Sigmoid colon (tissue), 7 donors: ENCODE data around the gene KLHL30. TPM values are rescaled to one million over a fixed set of nuclear protein-coding genes. Genes with fewer than 3 reads are reported as not detected.

Experiments
- DNase-seq: peaks from one replicate; pipeline ENCODE4 v3.0.0-alpha.2; 2019
- H3K27ac ChIP-seq, 4 donors: fragments of 200-600 bp; sonication (generic); one replicate each; pipeline ENCODE4 v1.5.1; 2016 to 2019; ENCODE audit warnings: mild to moderate bottlenecking in 1 of 4
- H3K27me3 ChIP-seq, 3 donors: fragments of 200-600 bp; sonication (generic); one replicate each; pipeline ENCODE4 v1.5.1; 2019; ENCODE audit warnings: mild to moderate bottlenecking in 1 of 3
- H3K36me3 ChIP-seq, 4 donors: fragments of 200-600 bp; sonication (generic); one replicate each; pipeline ENCODE4 v1.5.1; 2016 to 2019
- H3K4me1 ChIP-seq, 4 donors: fragments of 200-600 bp; sonication (generic); one replicate each; pipeline ENCODE4 v1.5.1; 2017 to 2019
- H3K4me3 ChIP-seq, 4 donors: fragments of 200-600 bp; sonication (generic); one replicate each; pipeline ENCODE4 v1.5.1; 2017 to 2019; ENCODE audit warnings: mild to moderate bottlenecking in 2 of 4, moderate library complexity in 1 of 4
- H3K9me3 ChIP-seq, 4 donors: fragments of 200-600 bp in 3 of 4; sonication (generic) in 3 of 4; one replicate each; pipeline versions ENCODE4 v1.5.1 to v1.6.1; 2013 to 2019
- EP300 ChIP-seq, 4 donors: sonication (generic); formaldehyde crosslinking; IDR thresholded peaks; one replicate each; pipeline ENCODE4 v1.6.1; 2017; ENCODE audit warnings: antibody characterized with exemption in 4 of 4
- POLR2A ChIP-seq, 2 donors: fragments of 450-650 bp; IDR thresholded peaks; one replicate each; pipeline ENCODE4 v1.6.1; 2016; ENCODE audit warnings: antibody characterized with exemption in 2 of 2, mild to moderate bottlenecking in 2 of 2, moderate library complexity in 2 of 2
- POLR2AphosphoS5 ChIP-seq, 4 donors: sonication (generic); formaldehyde crosslinking; IDR thresholded peaks; one replicate each; pipeline ENCODE4 v1.6.1; 2017; ENCODE audit warnings: antibody characterized with exemption in 4 of 4
- WGBS, 2 donors: extraction: QIAGEN DNeasy Blood & Tissue Kit; methylation state at CpG; one replicate each; pipeline ENCODE4 v1.1.7; 2013; 5-methylcytosine and 5-hydroxymethylcytosine counted together
- intact Hi-C: fragments of 100-400 bp; cut with DNase I; formaldehyde crosslinking; loops from one replicate; pipeline ENCODE4 v1.15.1; 2023
- polyA plus RNA-seq, 3 donors: library from polyadenylated mRNA; stranded (reverse); fragments of 200-250 nt; gene quantifications; one replicate each; pipeline ENCODE4 v1.2.3, GENCODE V29; 2013
- total RNA-seq, 4 donors: library from RNA; depleted of rRNA; stranded (reverse); fragments of >200 nt; gene quantifications; one replicate each; pipeline ENCODE4 v1.1.0, GENCODE V29; 2016
- TF ChIP-seq, protein P1 (sequence below), 4 experiments: fragments of 450-650 bp in 3 of 4; fragments of 200-600 bp in 1 of 4; IDR thresholded peaks; one replicate each; pipeline ENCODE4 v1.5.1; 2016 to 2019; ENCODE audit warnings: antibody characterized with exemption in 4 of 4, mild to moderate bottlenecking in 3 of 4, moderate library complexity in 2 of 4
- donor health status: healthy with polysubstance abuse.
- donor health status: Bipolar disorder and iron deficiency.
- donor health status: healthy.

Gene KLHL30
- total and polyA plus RNA-seq, 7 donors: 0.19 to 3.6 (median 0.71) TPM; not detected in 2

DNA sequence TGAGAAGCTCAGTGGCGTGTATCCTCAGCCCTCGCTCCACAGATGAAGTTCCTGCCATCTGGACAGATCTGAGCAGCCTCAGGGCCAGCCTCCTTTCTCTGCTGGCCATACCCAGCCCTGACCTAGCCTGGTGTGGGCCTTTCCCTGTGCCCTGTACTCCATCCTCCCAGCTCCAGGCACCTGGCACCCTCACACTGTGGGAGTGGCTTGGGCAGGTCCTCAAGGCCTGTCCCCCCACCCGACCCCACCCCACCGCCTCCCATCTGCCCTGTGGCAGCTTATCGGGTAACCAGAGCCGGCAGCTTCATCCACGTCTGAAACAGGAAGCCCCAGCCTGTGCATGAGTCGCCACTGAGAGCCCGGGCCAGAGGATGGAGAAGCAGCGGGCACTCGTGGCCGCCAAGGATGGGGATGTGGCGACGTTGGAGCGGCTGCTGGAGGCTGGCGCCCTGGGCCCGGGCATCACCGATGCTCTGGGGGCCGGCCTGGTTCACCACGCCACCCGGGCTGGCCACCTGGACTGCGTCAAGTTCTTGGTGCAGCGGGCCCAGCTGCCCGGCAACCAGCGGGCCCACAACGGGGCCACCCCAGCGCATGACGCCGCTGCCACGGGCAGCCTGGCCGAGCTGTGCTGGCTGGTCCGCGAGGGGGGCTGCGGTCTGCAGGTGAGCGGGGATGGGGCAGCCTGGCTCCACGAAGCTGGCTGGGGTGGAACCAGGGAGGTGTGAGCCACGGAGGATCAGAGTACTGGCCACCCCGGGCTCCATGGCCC lies 38.2 kb upstream of the KLHL30 start, which contains the start of gene ESPNL:
Gene ESPNL (plus strand): TSS at position 292 of the 772 bp plus-strand sequence. CDS start 80 bp downstream, at position 372.
- TF ChIP-seq POLR2A (IDR thresholded peaks at IDR 0.05) (no peak), POLR2AphosphoS5 (IDR thresholded peaks at IDR 0.05) (no peak)
- TF ChIP-seq, protein P1, sequence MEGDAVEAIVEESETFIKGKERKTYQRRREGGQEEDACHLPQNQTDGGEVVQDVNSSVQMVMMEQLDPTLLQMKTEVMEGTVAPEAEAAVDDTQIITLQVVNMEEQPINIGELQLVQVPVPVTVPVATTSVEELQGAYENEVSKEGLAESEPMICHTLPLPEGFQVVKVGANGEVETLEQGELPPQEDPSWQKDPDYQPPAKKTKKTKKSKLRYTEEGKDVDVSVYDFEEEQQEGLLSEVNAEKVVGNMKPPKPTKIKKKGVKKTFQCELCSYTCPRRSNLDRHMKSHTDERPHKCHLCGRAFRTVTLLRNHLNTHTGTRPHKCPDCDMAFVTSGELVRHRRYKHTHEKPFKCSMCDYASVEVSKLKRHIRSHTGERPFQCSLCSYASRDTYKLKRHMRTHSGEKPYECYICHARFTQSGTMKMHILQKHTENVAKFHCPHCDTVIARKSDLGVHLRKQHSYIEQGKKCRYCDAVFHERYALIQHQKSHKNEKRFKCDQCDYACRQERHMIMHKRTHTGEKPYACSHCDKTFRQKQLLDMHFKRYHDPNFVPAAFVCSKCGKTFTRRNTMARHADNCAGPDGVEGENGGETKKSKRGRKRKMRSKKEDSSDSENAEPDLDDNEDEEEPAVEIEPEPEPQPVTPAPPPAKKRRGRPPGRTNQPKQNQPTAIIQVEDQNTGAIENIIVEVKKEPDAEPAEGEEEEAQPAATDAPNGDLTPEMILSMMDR (IDR thresholded peaks at IDR 0.05): no peak
- H3K27me3 ChIP-seq: no peaks in the 10 kb centered on the region
- no peak within 1 kb of the TSS for H3K4me3 ChIP-seq
- intact Hi-C loops: no loop called here
- H3K4me1 ChIP-seq: no peaks in the 10 kb centered on the region
- no peaks in the 10 kb centered on the region for H3K9me3 ChIP-seq
- H3K27ac ChIP-seq: no peak within 1 kb of the TSS
- no peaks in the 10 kb centered on the region for H3K36me3 ChIP-seq
- WGBS, 2 donors: 86 to 88% methylated on average over 38 of the region's 38 CpGs
- DNase-seq: peak; percentile 60

DNA sequence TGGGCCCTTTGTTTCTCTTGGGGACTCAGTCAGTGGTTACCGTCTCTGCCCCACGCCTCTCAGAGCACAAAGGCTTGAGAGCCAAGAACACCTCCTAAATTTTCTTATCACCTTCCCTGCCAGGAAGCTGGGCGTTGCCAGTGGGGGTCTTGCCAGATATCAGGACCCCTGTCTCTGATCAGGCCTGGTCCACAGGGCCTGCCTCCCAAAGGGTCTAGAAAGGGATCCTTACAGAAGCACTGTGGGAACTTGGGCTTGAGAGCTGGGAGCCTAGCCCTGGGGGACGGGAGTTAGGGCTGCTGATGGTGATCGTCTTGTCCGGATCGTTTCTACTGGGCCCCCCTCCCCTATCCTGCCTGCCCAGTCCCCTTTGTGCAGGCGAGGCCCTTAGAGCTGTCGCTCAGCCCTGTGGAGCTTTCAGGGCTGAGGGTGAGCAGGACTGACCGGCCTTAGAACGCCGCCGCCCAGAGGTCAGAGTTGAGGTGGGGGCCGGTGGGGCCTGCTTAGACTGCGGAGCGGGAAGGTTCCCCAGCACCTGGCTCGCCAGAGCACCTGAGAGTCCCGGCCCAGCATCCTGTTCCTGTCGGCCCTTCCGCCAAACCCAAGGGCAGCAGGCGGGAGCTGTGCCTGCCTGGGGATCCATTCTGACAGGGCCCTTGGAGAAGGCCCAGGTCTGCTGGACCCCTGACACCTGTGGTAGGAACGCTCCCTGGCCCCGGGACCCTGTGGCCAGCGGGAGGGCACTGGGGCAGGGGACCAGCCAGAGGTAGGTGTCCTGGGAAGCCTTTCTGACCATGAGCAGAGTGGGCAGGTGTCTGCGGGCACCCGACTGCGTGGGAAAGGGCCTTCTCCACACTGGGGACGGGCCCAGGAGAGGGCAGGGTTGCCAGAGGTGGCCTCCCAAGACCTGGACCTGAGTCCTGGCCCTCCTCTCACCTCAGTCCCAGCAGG lies 37.4 kb upstream of the KLHL30 start:
- TF ChIP-seq EP300 (IDR thresholded peaks at IDR 0.05): no peak
- no peak for TF ChIP-seq POLR2A (IDR thresholded peaks at IDR 0.05)
- TF ChIP-seq, protein P1 (IDR thresholded peaks at IDR 0.05): no peak
- TF ChIP-seq POLR2AphosphoS5 (IDR thresholded peaks at IDR 0.05): no peak
- WGBS, 2 donors: 90 to 91% methylated on average over 28 of the region's 28 CpGs
- intact Hi-C loops: no loop called here

GRCh38 chr2:238101891-238102841 lies 36.3 kb upstream of the KLHL30 start:
- 85 to 88% methylated on average over 30 of the region's 30 CpGs for WGBS, 2 donors
- H3K36me3 ChIP-seq: no peaks in the 10 kb centered on the region
- peak; percentile 56 for DNase-seq

More for the DNA sequence above, 37.4 kb upstream of the KLHL30 start:
- Histone ChIP-seq H3K4me1 (no peaks in the 10 kb centered on the region), H3K4me3 (no peak overlapping the region), H3K9me3 (no peaks in the 10 kb centered on the region), H3K27ac (no peak overlapping the region), H3K27me3 (no peaks in the 10 kb centered on the region), H3K36me3 (no peaks in the 10 kb centered on the region)
- no peak for DNase-seq

More at GRCh38 chr2:238101891-238102841, 36.3 kb upstream of the KLHL30 start:
- Histone ChIP-seq H3K27ac (no peak overlapping the region), H3K27me3 (no peaks in the 10 kb centered on the region), H3K4me1 (no peaks in the 10 kb centered on the region), H3K9me3 (no peaks in the 10 kb centered on the region), H3K4me3 (no peak overlapping the region)
- intact Hi-C loops: no loop called here
- TF ChIP-seq POLR2A (IDR thresholded peaks at IDR 0.05) (no peak), EP300 (IDR thresholded peaks at IDR 0.05) (no peak), POLR2AphosphoS5 (IDR thresholded peaks at IDR 0.05) (no peak)
- TF ChIP-seq, protein P1 (IDR thresholded peaks at IDR 0.05): no peak
